Right hindlimb (tissue), 1 donor: ENCODE measurements around the gene SPRR2G.
"Not testable (repeated sequence)": the region's sequence is repeated elsewhere in the genome, so short reads cannot be mapped to it uniquely, and the experiment has no call there.

Source experiments
- DNase-seq: peaks from one replicate; pipeline ENCODE4 v3.0.0-alpha.2; 2018

Gene SPRR2G

GRCh38 chr1:153112454-153112853 is 38.2 kb downstream of the SPRR2G start:
- DNase-seq: not testable (repeated sequence)

DNA sequence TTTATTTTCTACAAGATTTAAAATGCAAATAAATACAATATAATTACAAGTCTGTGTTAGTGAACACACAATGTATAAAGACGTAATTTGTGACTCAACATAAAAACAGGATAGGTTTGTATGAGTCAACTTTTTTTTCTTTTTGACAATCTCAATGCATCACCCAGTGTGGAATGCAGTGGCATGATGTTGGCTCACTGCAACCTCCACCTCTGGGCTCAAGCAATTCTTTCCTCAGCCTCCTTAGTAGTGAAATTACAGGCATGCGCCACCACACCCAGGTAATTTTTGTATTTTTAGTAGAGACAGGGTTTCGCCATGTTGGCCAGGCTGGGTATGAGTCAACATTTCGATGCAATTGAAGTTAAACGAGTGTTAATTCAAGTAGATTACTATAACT is 50.4 kb downstream of the SPRR2G start:
- DNase-seq: no peak
